Tibial nerve (tissue), 4 donors: Measurements from ENCODE around the gene SETD2. TPM values are rescaled to one million over a fixed set of nuclear protein-coding genes. Genes with fewer than 3 reads are reported as not detected.
"Not testable (repeated sequence)": the region's sequence is repeated elsewhere in the genome, so short reads cannot be mapped to it uniquely, and the experiment has no call there.

Source experiments
- DNase-seq, 2 donors: peaks; one replicate each; pipeline ENCODE4 v3.0.0-alpha.2; 2019; ENCODE audit warnings: low spot score in 2 of 2
- H3K27ac ChIP-seq, 4 donors: fragments of 200-600 bp; sonication (generic) in 3 of 4; one replicate each; pipeline ENCODE4 v1.5.1; 2017 to 2019; ENCODE audit warnings: mild to moderate bottlenecking in 1 of 4
- H3K27me3 ChIP-seq, 2 donors: fragments of 200-600 bp; sonication (generic) in 1 of 2; one replicate each; pipeline versions ENCODE4 v1.5.1 to v1.6.0; 2017 to 2019
- H3K36me3 ChIP-seq, 3 donors: fragments of 200-600 bp; sonication (generic); one replicate each; pipeline ENCODE4 v1.5.1; 2018 to 2019
- H3K4me1 ChIP-seq, 4 donors: fragments of 200-600 bp; sonication (generic) in 3 of 4; one replicate each; pipeline ENCODE4 v1.5.1; 2017 to 2019
- H3K4me3 ChIP-seq, 4 donors: fragments of 200-600 bp; sonication (generic) in 3 of 4; one replicate each; pipeline ENCODE4 v1.5.1; 2017 to 2019; ENCODE audit warnings: mild to moderate bottlenecking in 1 of 4, moderate library complexity in 1 of 4
- H3K9me3 ChIP-seq, 4 donors: fragments of 200-600 bp; sonication (generic) in 3 of 4; one replicate each; pipeline ENCODE4 v1.5.1; 2017 to 2019
- EP300 ChIP-seq, 2 donors: sonication (generic); formaldehyde crosslinking; IDR thresholded peaks; one replicate each; pipeline ENCODE4 v1.6.1; 2017; ENCODE audit warnings: antibody characterized with exemption in 2 of 2, mild to moderate bottlenecking in 1 of 2
- POLR2A ChIP-seq, 2 donors: fragments of 450-650 bp; IDR thresholded peaks; one replicate each; pipeline ENCODE4 v1.6.1; 2017; ENCODE audit warnings: antibody characterized with exemption in 2 of 2, mild to moderate bottlenecking in 2 of 2, moderate library complexity in 2 of 2
- WGBS, 2 donors: methylation state at CpG; one replicate each; pipeline ENCODE4 v1.1.5; 2018; 5-methylcytosine and 5-hydroxymethylcytosine counted together
- total RNA-seq, 4 donors: library from RNA; depleted of rRNA; stranded (reverse); fragments of >200 nt; gene quantifications; one replicate each; pipeline ENCODE4 v1.1.0, GENCODE V29; 2016
- TF ChIP-seq, protein P1 (sequence below), 5 experiments: fragments of 200-600 bp in 3 of 5; fragments of 450-650 bp in 2 of 5; sonication (generic) in 3 of 5; IDR thresholded peaks; one replicate each; pipeline ENCODE4 v1.5.1; 2016 to 2019; ENCODE audit warnings: antibody characterized with exemption in 5 of 5, mild to moderate bottlenecking in 3 of 5, moderate library complexity in 2 of 5

The SETD2 gene
- total RNA-seq, 4 donors from 2014 or later: 55.5 to 69.6 (median 64.7) TPM

DNA sequence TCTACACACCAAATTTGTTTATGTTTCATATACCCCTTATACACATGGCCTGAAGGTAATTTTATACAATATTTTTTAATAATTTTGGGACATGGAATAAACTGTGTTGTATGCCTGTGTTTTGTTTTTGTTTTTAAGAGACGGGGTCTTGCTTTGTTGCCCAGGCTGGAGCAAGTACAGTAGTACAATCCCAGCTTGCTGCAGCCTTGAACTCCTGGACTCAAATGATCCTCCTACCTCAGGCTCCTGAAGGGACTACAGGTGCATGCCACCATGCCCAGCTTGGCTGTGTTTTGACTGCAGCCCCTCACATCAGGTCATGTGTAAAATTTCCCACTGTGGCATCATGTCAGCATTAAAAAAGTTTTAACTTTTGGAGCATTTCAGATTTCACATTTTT, 18.6 kb downstream of the SETD2 start:
- 86 to 89% methylated on average over 1 of the region's 1 CpG for WGBS, 2 donors
- Histone ChIP-seq H3K4me3 (no peak overlapping the region), H3K27me3 (no peaks in the 10 kb centered on the region), H3K27ac (no peak overlapping the region), H3K4me1 (peaks cover 0 to 70% (median 11%) of the 10 kb centered on the region in 4 donors), H3K9me3 (no peaks in the 10 kb centered on the region), H3K36me3 (no peaks in the 10 kb centered on the region)
- TF ChIP-seq POLR2A (IDR thresholded peaks at IDR 0.05) (no peak), EP300 (IDR thresholded peaks at IDR 0.05) (no peak)
- TF ChIP-seq, protein P1, sequence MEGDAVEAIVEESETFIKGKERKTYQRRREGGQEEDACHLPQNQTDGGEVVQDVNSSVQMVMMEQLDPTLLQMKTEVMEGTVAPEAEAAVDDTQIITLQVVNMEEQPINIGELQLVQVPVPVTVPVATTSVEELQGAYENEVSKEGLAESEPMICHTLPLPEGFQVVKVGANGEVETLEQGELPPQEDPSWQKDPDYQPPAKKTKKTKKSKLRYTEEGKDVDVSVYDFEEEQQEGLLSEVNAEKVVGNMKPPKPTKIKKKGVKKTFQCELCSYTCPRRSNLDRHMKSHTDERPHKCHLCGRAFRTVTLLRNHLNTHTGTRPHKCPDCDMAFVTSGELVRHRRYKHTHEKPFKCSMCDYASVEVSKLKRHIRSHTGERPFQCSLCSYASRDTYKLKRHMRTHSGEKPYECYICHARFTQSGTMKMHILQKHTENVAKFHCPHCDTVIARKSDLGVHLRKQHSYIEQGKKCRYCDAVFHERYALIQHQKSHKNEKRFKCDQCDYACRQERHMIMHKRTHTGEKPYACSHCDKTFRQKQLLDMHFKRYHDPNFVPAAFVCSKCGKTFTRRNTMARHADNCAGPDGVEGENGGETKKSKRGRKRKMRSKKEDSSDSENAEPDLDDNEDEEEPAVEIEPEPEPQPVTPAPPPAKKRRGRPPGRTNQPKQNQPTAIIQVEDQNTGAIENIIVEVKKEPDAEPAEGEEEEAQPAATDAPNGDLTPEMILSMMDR (IDR thresholded peaks at IDR 0.05): no peak
- no peak for DNase-seq

DNA sequence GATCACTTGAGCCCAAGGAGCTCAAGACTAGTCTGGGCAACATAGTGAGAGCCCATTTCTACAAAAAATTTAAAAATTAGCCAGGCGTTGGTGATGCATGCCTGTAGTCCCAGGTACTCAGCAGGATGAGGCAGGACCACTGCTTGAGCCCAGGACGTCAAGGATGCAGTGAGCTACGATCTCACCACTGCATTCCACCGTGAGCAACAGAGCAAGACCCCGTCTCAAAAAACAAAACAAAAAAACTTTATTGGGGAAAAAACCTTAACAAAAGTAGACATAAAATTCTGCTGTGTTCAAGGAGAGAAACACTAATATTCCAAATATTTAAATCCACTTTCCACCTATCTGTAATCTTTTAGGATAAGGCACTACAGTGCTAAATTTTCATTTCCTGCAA, 20.8 kb downstream of the SETD2 start:
- Histone ChIP-seq H3K27ac (no peak overlapping the region), H3K4me1 (peaks cover 0 to 61% (median 4%) of the 10 kb centered on the region in 4 donors), H3K9me3 (no peaks in the 10 kb centered on the region), H3K4me3 (no peak overlapping the region), H3K36me3 (no peaks in the 10 kb centered on the region), H3K27me3 (no peaks in the 10 kb centered on the region)
- TF ChIP-seq, protein P1 (IDR thresholded peaks at IDR 0.05): no peak
- TF ChIP-seq POLR2A (IDR thresholded peaks at IDR 0.05) (no peak), EP300 (IDR thresholded peaks at IDR 0.05) (no peak)
- DNase-seq: no peak
- 89 to 90% methylated on average over 5 of the region's 5 CpGs for WGBS, 2 donors

DNA sequence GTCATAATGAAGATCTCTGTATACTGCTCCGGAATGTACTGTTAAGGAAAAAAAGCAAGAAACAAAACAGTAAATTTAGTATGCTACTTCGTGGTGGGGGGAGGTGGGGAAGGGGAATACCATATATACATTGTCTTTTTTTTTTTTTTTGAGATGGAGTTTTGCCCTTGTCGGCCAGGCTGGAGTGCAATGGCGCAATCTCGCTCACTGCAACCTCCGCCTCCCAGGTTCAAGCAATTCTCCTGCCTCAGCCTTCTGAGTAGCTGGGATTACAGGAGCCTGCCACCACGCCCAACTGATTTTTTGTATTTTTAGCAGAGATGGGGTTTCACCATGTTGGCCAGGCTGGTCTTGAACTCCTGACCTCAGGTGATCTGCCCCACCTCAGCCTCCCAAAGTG, 21.4 kb downstream of the SETD2 start:
- H3K27ac ChIP-seq, H3K27me3 ChIP-seq, H3K9me3 ChIP-seq, H3K4me3 ChIP-seq, H3K36me3 ChIP-seq, DNase-seq: not testable (repeated sequence)
- 78 to 86% methylated on average over 7 of the region's 7 CpGs for WGBS, 2 donors
- peaks cover 0 to 61% (median 4%) of the 10 kb centered on the region in 4 donors for H3K4me1 ChIP-seq

DNA sequence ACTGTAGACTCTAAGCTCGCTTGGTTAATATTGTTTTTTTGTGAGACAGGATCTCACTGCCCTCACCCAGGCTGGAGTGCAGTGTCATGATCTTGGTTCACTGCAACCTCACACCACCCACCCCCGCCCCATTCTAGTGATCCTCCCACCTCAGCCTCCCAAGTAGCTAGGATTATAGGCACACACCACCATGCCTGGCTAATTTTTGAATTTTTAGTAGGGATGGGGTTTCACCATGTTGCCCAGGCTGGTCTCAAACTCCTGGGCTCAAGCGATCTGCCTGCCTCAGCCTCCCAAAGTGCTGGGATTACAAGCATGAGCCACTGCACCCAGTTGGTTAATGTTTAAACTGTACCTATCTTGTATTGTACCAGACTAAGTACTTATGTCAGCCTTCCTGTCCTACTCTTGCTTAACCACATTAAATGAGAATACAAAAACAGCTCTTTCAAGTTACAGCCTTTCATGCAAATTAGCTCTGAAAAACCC, 22.9 kb downstream of the SETD2 start:
- DNase-seq, H3K27me3 ChIP-seq, H3K27ac ChIP-seq, H3K9me3 ChIP-seq, H3K36me3 ChIP-seq, H3K4me3 ChIP-seq: not testable (repeated sequence)
- WGBS, 2 donors: 84 to 85% methylated on average over 3 of the region's 3 CpGs
- peaks cover 0 to 69% (median 8%) of the 10 kb centered on the region in 4 donors for H3K4me1 ChIP-seq

DNA sequence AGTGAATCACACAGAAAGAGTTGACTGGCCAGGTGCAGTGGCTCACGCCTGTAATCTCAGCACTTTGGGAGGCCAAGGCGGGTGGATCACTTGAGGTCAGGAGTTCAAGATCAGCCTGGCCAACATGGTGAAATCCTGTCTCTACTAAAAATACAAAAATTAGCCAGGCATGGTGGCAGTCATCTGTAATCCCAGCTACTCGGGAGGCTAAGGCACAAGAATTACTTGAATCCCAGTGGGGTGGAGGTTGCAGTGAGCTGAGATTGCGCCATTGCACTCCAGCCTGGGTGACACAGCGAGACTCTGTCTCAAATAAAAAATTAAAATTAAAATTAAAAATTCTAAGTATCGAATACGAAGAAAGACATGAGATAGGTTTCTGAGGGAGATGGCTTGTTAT, 23.4 kb downstream of the SETD2 start:
- not testable (repeated sequence) for H3K9me3 ChIP-seq, H3K4me3 ChIP-seq, H3K27ac ChIP-seq, H3K36me3 ChIP-seq, DNase-seq, H3K27me3 ChIP-seq
- 85 to 88% methylated on average over 7 of the region's 7 CpGs for WGBS, 2 donors
- H3K4me1 ChIP-seq: peaks cover 0 to 71% (median 8%) of the 10 kb centered on the region in 4 donors

DNA sequence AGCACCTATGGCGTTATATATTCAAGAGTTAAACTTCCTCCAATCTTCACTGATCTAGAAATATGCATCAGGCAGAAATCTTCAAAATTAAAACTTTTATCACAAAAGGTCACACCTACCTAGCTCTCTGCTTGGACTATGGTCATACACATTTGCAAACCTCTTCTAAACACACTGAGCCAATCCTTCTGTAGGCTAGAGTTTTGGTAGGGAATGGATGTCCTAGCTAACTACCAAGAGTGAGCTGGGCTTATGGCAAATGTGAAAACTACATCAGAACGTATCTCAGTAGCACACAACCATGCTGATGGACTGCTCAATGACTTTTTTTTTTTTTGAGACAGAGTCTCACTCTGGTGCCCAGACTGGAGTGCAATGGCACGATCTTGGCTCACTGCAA, 29.6 kb downstream of the SETD2 start:
- no peaks in the 10 kb centered on the region for H3K27me3 ChIP-seq
- no peak overlapping the region for H3K4me3 ChIP-seq
- WGBS, 2 donors: 73 to 82% methylated on average over 3 of the region's 3 CpGs
- peaks cover 0 to 30% (median 5%) of the 10 kb centered on the region in 4 donors for H3K4me1 ChIP-seq
- no peak for TF ChIP-seq EP300 (IDR thresholded peaks at IDR 0.05)
- TF ChIP-seq, protein P1 (IDR thresholded peaks at IDR 0.05): no peak
- TF ChIP-seq POLR2A (IDR thresholded peaks at IDR 0.05): no peak
- DNase-seq: no peak
- no peaks in the 10 kb centered on the region for H3K36me3 ChIP-seq
- H3K27ac ChIP-seq: no peak overlapping the region
- no peaks in the 10 kb centered on the region for H3K9me3 ChIP-seq

DNA sequence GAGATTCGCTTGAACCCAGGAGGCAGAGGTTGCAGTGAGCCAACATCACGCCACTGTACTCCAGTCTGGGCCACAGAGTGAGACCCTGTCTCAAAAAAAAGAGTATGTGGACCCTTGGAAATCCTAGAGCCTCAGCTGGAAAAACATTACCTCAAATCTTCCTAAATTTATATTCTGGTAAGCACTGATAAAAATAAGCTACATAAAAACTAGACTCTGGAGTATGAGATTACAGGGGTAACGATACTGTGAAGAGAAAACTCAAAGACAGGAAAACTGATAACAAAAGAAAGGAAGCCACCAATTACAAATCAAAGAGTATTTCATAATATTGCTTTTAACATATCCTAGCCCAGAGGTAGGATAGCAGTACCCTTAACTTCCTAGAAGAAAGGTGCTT, 30.3 kb downstream of the SETD2 start:
- peaks cover 0 to 33% (median 5%) of the 10 kb centered on the region in 4 donors for H3K4me1 ChIP-seq
- no peaks in the 10 kb centered on the region for H3K36me3 ChIP-seq
- no peaks in the 10 kb centered on the region for H3K9me3 ChIP-seq
- no peak overlapping the region for H3K4me3 ChIP-seq
- TF ChIP-seq EP300 (IDR thresholded peaks at IDR 0.05) (no peak), POLR2A (IDR thresholded peaks at IDR 0.05) (no peak)
- TF ChIP-seq, protein P1 (IDR thresholded peaks at IDR 0.05): no peak
- 86 to 89% methylated on average over 3 of the region's 3 CpGs for WGBS, 2 donors
- H3K27ac ChIP-seq: no peak overlapping the region
- DNase-seq: no peak
- no peaks in the 10 kb centered on the region for H3K27me3 ChIP-seq
